Measurements from ENCODE around the gene POLR3H. TPM values are rescaled to one million over a fixed set of nuclear protein-coding genes. Genes with fewer than 3 reads are reported as not detected.

POLR3H gene
- total and polyA plus RNA-seq, 2 donors (not counting 3 experiments of a cell fraction or from before 2014, with no cell fraction given): 31.2 to 39.4 TPM

DNA sequence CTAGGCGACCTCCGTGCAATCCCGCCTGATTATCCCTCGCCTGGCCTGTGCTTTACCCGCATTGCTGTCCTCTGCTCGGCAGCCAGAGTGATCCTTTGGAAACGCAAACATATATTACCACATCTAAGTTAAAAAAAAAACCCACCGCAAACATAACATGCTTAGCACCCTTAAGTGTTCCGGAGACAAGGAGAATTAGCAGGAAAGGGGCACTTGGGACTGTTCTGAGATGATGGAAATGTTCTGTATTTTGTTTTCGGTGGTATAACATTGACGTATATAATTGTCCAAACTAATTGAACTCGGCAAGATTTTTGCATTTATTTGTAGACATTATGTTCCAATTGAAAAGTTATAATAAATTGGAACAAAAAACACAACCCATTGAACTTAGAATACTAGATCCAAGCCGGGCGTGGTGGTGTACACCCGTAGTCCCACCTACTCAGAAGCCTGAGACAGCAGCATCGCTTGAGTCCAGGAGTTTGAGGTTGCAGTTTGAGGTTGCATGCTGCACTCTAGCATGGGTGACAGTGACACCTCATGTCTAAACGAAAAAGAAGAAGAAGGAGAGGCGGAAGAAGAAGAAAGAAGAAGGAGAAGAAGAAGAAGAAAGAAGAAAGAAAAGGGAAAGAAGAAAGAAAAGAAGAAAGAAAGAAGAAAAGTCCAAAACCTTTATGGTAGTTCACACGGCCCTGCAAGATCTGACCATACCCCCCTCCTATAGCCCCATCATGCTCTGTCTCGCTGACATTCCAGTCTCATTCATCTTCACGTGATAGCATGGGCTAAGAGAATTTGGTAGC, 604 bp upstream of the POLR3H start:
- no peak overlapping the region for H3K9ac ChIP-seq (replicated peaks; ENCODE audit: extremely low read depth, insufficient read depth, low read length)
- ChIA-PET POLR2A (no interaction called here), CTCF (interaction anchor here (1.4 to 2.4 kb wide), 4 partner anchors 12 to 163 kb away, joined by 5 to 61 read pairs (median 14); partner anchors contain the start of gene TEF)
- H3K9me1 ChIP-seq (replicated peaks; ENCODE audit: control insufficient read depth, extremely low read depth, insufficient read depth, low read length): no peaks in the 10 kb centered on the region
- H3K27me3 ChIP-seq (ENCODE audit: control insufficient read depth in 2 of 2, insufficient read depth in 2 of 2, low read length in 2 of 2): no peaks in the 10 kb centered on the region
- TF ChIP-seq FOS (IDR thresholded peaks at IDR 0.05; ENCODE audit: borderline replicate concordance, insufficient read depth, low read length) (no peak), JUN (IDR thresholded peaks at IDR 0.05; ENCODE audit: borderline replicate concordance, insufficient read depth, insufficient read length, low read depth) (no peak), POLR2A (IDR thresholded peaks at IDR 0.05; ENCODE audit: low read depth, low read length) (peak; percentile 51), MYC (IDR thresholded peaks at IDR 0.05; ENCODE audit: low read depth, low read length) (no peak)
- H3K4me1 ChIP-seq (ENCODE audit: control insufficient read depth, extremely low read depth, insufficient read depth, low read length): peaks cover 11% of the 10 kb centered on the region
- peaks cover 0 to 2% of the 10 kb centered on the region in 2 experiments for H3K36me3 ChIP-seq (ENCODE audit: control insufficient read depth in 2 of 2, extremely low read depth in 1 of 2, insufficient read depth in 2 of 2, low read length in 2 of 2)
- peak overlapping the region; percentile 60 for H2AFZ ChIP-seq (ENCODE audit: low read depth, low read length)
- FAIRE-seq (peak; percentile 37), DNase-seq (ENCODE audit: low read depth, low spot score) (no peak)
- H3K4me2 ChIP-seq (ENCODE audit: insufficient read depth, low read length): peak overlapping the region; percentile 78
- dilution Hi-C loops (cut with MboI; ENCODE audit: extremely low pct_ligation_motif_present, low sequenced_read_pairs): no loop called here
- H3K9me3 ChIP-seq (replicated peaks; ENCODE audit: control insufficient read depth, insufficient read depth, low read length): no peaks in the 10 kb centered on the region
- peak overlapping the region in 2 of 3 experiments; percentile 49 to 54 for H3K4me3 ChIP-seq (replicated peaks in 1 of 3; ENCODE audit: insufficient read depth in 1 of 3, low read depth in 1 of 3, low read length in 3 of 3)
- BruUV-seq (replicated peaks): TSS peak; percentile 99
- no peaks in the 10 kb centered on the region for H4K20me1 ChIP-seq (replicated peaks; ENCODE audit: control insufficient read depth, extremely low read depth, insufficient read depth, low read length)
- peaks cover 37% of the 10 kb centered on the region for H3K79me2 ChIP-seq (ENCODE audit: control insufficient read depth, insufficient read depth, low read length)
- no peak overlapping the region for H3K27ac ChIP-seq (ENCODE audit: insufficient read depth, low read depth, low read length)
- intact Hi-C loops (cut with micrococcal nuclease): loop anchor here (1.0 kb wide), 2 partner anchors 44 to 52 kb away; partner anchors contain the start of gene PMM1

DNA sequence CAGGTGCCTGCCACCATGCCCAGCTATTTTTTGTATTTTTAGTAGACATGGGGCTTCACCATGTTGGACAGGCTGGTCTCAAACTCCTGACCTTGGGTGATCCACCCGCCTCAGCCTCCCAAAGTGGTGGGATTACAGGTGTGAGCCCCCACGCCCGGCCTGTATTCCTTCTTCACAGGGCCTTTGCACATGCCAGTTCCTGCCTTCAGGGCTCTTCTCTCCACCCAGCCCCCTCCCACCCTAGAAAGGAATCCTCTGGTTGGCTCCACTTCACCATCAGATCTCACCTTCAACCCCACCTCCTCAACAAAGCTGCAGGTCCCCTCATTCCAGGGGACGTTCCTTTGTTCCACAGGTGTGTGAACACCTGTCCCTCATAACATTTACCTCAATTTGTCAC, 2.0 kb downstream of the POLR3H start:
- POLR2A ChIA-PET: interaction anchor here (0.7 kb wide), 1 partner anchor 681 kb away, joined by 7 read pairs; no protein-coding TSS in a partner anchor

More for the DNA sequence above, 2.0 kb downstream of the POLR3H start:
- Histone ChIP-seq H4K20me1 (replicated peaks; ENCODE audit: control insufficient read depth, extremely low read depth, insufficient read depth, low read length) (no peaks in the 10 kb centered on the region), H3K9ac (replicated peaks; ENCODE audit: extremely low read depth, insufficient read depth, low read length) (no peak overlapping the region), H3K79me2 (ENCODE audit: control insufficient read depth, insufficient read depth, low read length) (peaks cover 42% of the 10 kb centered on the region), H2AFZ (ENCODE audit: low read depth, low read length) (no peak overlapping the region), H3K4me1 (ENCODE audit: control insufficient read depth, extremely low read depth, insufficient read depth, low read length) (peaks cover 11% of the 10 kb centered on the region), H3K27ac (ENCODE audit: insufficient read depth, low read depth, low read length) (no peak overlapping the region), H3K9me1 (replicated peaks; ENCODE audit: control insufficient read depth, extremely low read depth, insufficient read depth, low read length) (no peaks in the 10 kb centered on the region), H3K4me2 (ENCODE audit: insufficient read depth, low read length) (no peak overlapping the region), H3K27me3 (ENCODE audit: control insufficient read depth in 2 of 2, insufficient read depth in 2 of 2, low read length in 2 of 2) (no peaks in the 10 kb centered on the region), H3K36me3 (ENCODE audit: control insufficient read depth in 2 of 2, extremely low read depth in 1 of 2, insufficient read depth in 2 of 2, low read length in 2 of 2) (peaks cover 0 to 9% of the 10 kb centered on the region in 2 experiments), H3K9me3 (replicated peaks; ENCODE audit: control insufficient read depth, insufficient read depth, low read length) (no peaks in the 10 kb centered on the region), H3K4me3 (replicated peaks in 1 of 3; ENCODE audit: insufficient read depth in 1 of 3, low read depth in 1 of 3, low read length in 3 of 3) (no peak overlapping the region)
- no peak for FAIRE-seq
- TF ChIP-seq EZH2 (IDR thresholded peaks at IDR 0.05; ENCODE audit: borderline replicate concordance, low read depth, low read length, severe bottlenecking) (no peak), GATA2 (IDR thresholded peaks at IDR 0.05; ENCODE audit: insufficient read depth, insufficient read length, low read depth, low read length) (no peak), MYC (IDR thresholded peaks at IDR 0.05; ENCODE audit: low read depth, low read length) (no peak), JUN (IDR thresholded peaks at IDR 0.05; ENCODE audit: borderline replicate concordance, insufficient read depth, insufficient read length, low read depth) (no peak), POLR2AphosphoS5 (IDR thresholded peaks at IDR 0.05; ENCODE audit: insufficient read depth, low read depth, low read length) (no peak), FOS (IDR thresholded peaks at IDR 0.05; ENCODE audit: borderline replicate concordance, insufficient read depth, low read length) (no peak)
- TF ChIP-seq, protein P1, sequence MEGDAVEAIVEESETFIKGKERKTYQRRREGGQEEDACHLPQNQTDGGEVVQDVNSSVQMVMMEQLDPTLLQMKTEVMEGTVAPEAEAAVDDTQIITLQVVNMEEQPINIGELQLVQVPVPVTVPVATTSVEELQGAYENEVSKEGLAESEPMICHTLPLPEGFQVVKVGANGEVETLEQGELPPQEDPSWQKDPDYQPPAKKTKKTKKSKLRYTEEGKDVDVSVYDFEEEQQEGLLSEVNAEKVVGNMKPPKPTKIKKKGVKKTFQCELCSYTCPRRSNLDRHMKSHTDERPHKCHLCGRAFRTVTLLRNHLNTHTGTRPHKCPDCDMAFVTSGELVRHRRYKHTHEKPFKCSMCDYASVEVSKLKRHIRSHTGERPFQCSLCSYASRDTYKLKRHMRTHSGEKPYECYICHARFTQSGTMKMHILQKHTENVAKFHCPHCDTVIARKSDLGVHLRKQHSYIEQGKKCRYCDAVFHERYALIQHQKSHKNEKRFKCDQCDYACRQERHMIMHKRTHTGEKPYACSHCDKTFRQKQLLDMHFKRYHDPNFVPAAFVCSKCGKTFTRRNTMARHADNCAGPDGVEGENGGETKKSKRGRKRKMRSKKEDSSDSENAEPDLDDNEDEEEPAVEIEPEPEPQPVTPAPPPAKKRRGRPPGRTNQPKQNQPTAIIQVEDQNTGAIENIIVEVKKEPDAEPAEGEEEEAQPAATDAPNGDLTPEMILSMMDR (IDR thresholded peaks at IDR 0.05; ENCODE audit: extremely low read depth in 1 of 2, insufficient read depth in 1 of 2, low read depth in 1 of 2, low read length in 2 of 2): no peak
- TF ChIP-seq, protein P2, sequence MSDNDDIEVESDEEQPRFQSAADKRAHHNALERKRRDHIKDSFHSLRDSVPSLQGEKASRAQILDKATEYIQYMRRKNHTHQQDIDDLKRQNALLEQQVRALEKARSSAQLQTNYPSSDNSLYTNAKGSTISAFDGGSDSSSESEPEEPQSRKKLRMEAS (IDR thresholded peaks at IDR 0.05; ENCODE audit: insufficient read depth, insufficient read length): no peak
- no peak for DNase-seq (ENCODE audit: low read depth, low spot score)
- CTCF ChIA-PET: interaction anchor here (0.6 to 2.4 kb wide), 4 partner anchors 16 to 82 kb away, joined by 3 to 61 read pairs (median 4); no protein-coding TSS in a partner anchor
- intact Hi-C loops (cut with micrococcal nuclease) (no loop called here), dilution Hi-C loops (cut with MboI; ENCODE audit: extremely low pct_ligation_motif_present, low sequenced_read_pairs) (no loop called here)
- BruUV-seq (replicated peaks): no TSS peak

Measured in endothelial cell of umbilical vein (primary cell).